Hematopoietic multipotent progenitor cell treated with erythropoietin and hydrocortisone succinate and interleukin-3 and kit ligand, for 4 days (in vitro differentiated cells): ENCODE data around the gene FAM168A.
A peak's percentile ranks its signal among the peaks of the same experiment; 100 is the strongest.
"Not testable (repeated sequence)": the region's sequence is repeated elsewhere in the genome, so short reads cannot be mapped to it uniquely, and the experiment has no call there.

Source experiments
- DNase-seq: peaks from one replicate; pipeline ENCODE4 v3.0.0-alpha.2; 2015

FAM168A gene

GRCh38 chr11:73465023-73465675, 132.8 kb downstream of the FAM168A start:
- DNase-seq = no peak

- DNase-seq = no peak
Measured at GRCh38 chr11:73464347-73464746, 133.6 kb downstream of the FAM168A start.

GRCh38 chr11:73463359-73463758, 134.6 kb downstream of the FAM168A start:
- no peak for DNase-seq

GRCh38 chr11:73461964-73462363, 135.9 kb downstream of the FAM168A start:
- DNase-seq = peak; percentile 58

GRCh38 chr11:73461335-73461840, 136.5 kb downstream of the FAM168A start:
- DNase-seq = no peak

GRCh38 chr11:73458201-73458600, 139.7 kb downstream of the FAM168A start:
- DNase-seq = no peak

GRCh38 chr11:73454987-73455386, 142.9 kb downstream of the FAM168A start:
- no peak for DNase-seq

- DNase-seq = no peak
Measured at GRCh38 chr11:73453562-73453961, 144.3 kb downstream of the FAM168A start.

GRCh38 chr11:73452726-73453125, 145.2 kb downstream of the FAM168A start:
- no peak for DNase-seq

GRCh38 chr11:73451896-73452295, 146.0 kb downstream of the FAM168A start:
- DNase-seq = no peak

GRCh38 chr11:73446766-73447165, 151.1 kb downstream of the FAM168A start:
- no peak for DNase-seq

- no peak for DNase-seq
Measured at GRCh38 chr11:73445980-73446379, 151.9 kb downstream of the FAM168A start.

- no peak for DNase-seq
Measured at GRCh38 chr11:73439002-73439843, 158.7 kb downstream of the FAM168A start.

GRCh38 chr11:73436859-73437258, 161.1 kb downstream of the FAM168A start:
- not testable (repeated sequence) for DNase-seq

- DNase-seq = no peak
Measured at GRCh38 chr11:73431396-73431795, 166.5 kb downstream of the FAM168A start.

GRCh38 chr11:73430326-73430725, 167.6 kb downstream of the FAM168A start:
- DNase-seq = no peak

- peak; percentile 18 for DNase-seq
Measured at GRCh38 chr11:73429121-73429750, 168.7 kb downstream of the FAM168A start.

- DNase-seq = no peak
Measured at GRCh38 chr11:73428699-73429098, 169.2 kb downstream of the FAM168A start.

- DNase-seq = no peak
Measured at GRCh38 chr11:73428227-73428626, 169.7 kb downstream of the FAM168A start.

- no peak for DNase-seq
Measured at GRCh38 chr11:73426219-73426850, 171.6 kb downstream of the FAM168A start.

GRCh38 chr11:73425108-73425507, 172.8 kb downstream of the FAM168A start:
- DNase-seq = no peak

- DNase-seq = no peak
Measured at GRCh38 chr11:73423506-73423905, 174.4 kb downstream of the FAM168A start.

GRCh38 chr11:73422886-73423285, 175.0 kb downstream of the FAM168A start:
- DNase-seq = no peak
